Esophagus muscularis mucosa (tissue), 3 donors: ENCODE data around the gene ABCD2.
"Not testable (repeated sequence)": the region's sequence is repeated elsewhere in the genome, so short reads cannot be mapped to it uniquely, and the experiment has no call there.

Experiments used
- CTCF ChIP-seq, 3 experiments: fragments of 200-600 bp in 2 of 3; fragments of 450-650 bp in 1 of 3; sonication (generic) in 2 of 3; IDR thresholded peaks; one replicate each; pipeline ENCODE4 v1.5.1; 2017 to 2019; ENCODE audit warnings: antibody characterized with exemption in 3 of 3, mild to moderate bottlenecking in 2 of 3, moderate library complexity in 1 of 3
- POLR2AphosphoS5 ChIP-seq, 2 donors: sonication (generic); formaldehyde crosslinking; IDR thresholded peaks; one replicate each; pipeline ENCODE4 v1.6.1; 2017; ENCODE audit warnings: antibody characterized with exemption in 2 of 2

DNA sequence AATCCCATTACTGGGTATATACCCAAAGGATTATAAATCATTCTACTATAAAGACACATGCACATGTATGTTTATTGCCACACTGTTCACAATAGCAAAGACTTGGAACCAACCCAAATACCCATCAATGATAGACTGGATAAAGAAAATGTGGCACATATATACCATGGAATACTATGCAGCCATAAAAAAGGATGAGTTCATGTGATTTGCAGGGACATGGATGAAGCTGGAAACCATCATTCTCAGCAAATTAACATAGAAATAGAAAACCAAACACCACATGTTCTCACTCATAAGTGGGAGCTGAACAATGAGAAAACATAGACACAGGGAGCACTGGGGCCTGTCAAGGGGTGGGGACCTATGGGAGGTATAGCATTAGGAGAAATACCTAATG is 97.4 kb downstream of the ABCD2 start:
- not testable (repeated sequence) for TF ChIP-seq CTCF, POLR2AphosphoS5 (IDR thresholded peaks at IDR 0.05)
